Inflammatory macrophage (primary cell): ENCODE data around the gene PRDM2.
"Not testable (repeated sequence)": the region's sequence is repeated elsewhere in the genome, so short reads cannot be mapped to it uniquely, and the experiment has no call there.

Experiments used
- DNase-seq, 2 donors: peaks; one replicate each; pipeline ENCODE4 v3.0.0-alpha.2; 2020 to 2022
- total RNA-seq, 18 experiments: gene quantifications; one replicate each; lab custom pipeline; 2026; ENCODE audit warnings: mixed read lengths in 6 of 18, inconsistent platforms in 2 of 18; lab: John Stamatoyannopoulos, UW

Gene PRDM2
- total RNA-seq: 6.9 to 69.1 (median 21.3) reads per million in 18 experiments

- peak; percentile 38 to 75 for DNase-seq
Measured at GRCh38 chr1:13699936-13700520, at the start of gene PRDM2. PRDM2 (plus strand) TSS chr1:13700188; CDS start chr1:13715606, 15,418 bp downstream.

- DNase-seq: no peak
Measured at GRCh38 chr1:13651279-13651678, 48.7 kb upstream of the PRDM2 start.

GRCh38 chr1:13652238-13652637 is 47.8 kb upstream of the PRDM2 start:
- DNase-seq: no peak

- no peak for DNase-seq
Measured at GRCh38 chr1:13661539-13661938, 38.4 kb upstream of the PRDM2 start.

- DNase-seq: peak; percentile 39 to 43
Measured at GRCh38 chr1:13662493-13662892, 37.5 kb upstream of the PRDM2 start.

GRCh38 chr1:13663969-13664368 is 36.0 kb upstream of the PRDM2 start:
- DNase-seq: peak; percentile 34 to 36

GRCh38 chr1:13664451-13664850 is 35.5 kb upstream of the PRDM2 start:
- DNase-seq: no peak

- no peak for DNase-seq
Measured at GRCh38 chr1:13666317-13666716, 33.7 kb upstream of the PRDM2 start.

GRCh38 chr1:13667691-13668090 is 32.3 kb upstream of the PRDM2 start:
- DNase-seq: no peak

GRCh38 chr1:13674377-13674776 is 25.6 kb upstream of the PRDM2 start:
- DNase-seq: peak in 1 of 2 donors; percentile 3

GRCh38 chr1:13675151-13675651 is 24.8 kb upstream of the PRDM2 start:
- DNase-seq: no peak

- no peak for DNase-seq
Measured at GRCh38 chr1:13677896-13678295, 22.1 kb upstream of the PRDM2 start.

- no peak for DNase-seq
Measured at GRCh38 chr1:13679651-13680050, 20.3 kb upstream of the PRDM2 start.

- not testable (repeated sequence) for DNase-seq
Measured at GRCh38 chr1:13680609-13681008, 19.4 kb upstream of the PRDM2 start.

- DNase-seq: no peak
Measured at GRCh38 chr1:13681921-13682320, 18.1 kb upstream of the PRDM2 start.

- no peak for DNase-seq
Measured at GRCh38 chr1:13682444-13682843, 17.5 kb upstream of the PRDM2 start.

GRCh38 chr1:13683206-13683605 is 16.8 kb upstream of the PRDM2 start:
- DNase-seq: no peak

GRCh38 chr1:13687151-13687715 is 12.8 kb upstream of the PRDM2 start:
- no peak for DNase-seq

GRCh38 chr1:13693094-13693493 is 6.9 kb upstream of the PRDM2 start:
- not testable (repeated sequence) for DNase-seq

- no peak for DNase-seq
Measured at GRCh38 chr1:13694886-13695684, 4.9 kb upstream of the PRDM2 start.

GRCh38 chr1:13697738-13698137 is 2.2 kb upstream of the PRDM2 start:
- DNase-seq: no peak

- DNase-seq: no peak
Measured at GRCh38 chr1:13699510-13699909, 478 bp upstream of the PRDM2 start.

- DNase-seq: peak; percentile 15 to 27
Measured at GRCh38 chr1:13700521-13701270, 708 bp downstream of the PRDM2 start.
